ENCODE results near the gene NIPBL.

GRCh38 chr5:37109338-37109737 is 232.8 kb downstream of the NIPBL start:
- TF ChIP-seq NFYB (CRISPR knock-in tag; conservative IDR thresholded peaks at IDR 0.05; ENCODE audit: low read depth) (no peak), NR2C2 (CRISPR knock-in tag; IDR thresholded peaks at IDR 0.05) (no peak), CTCF (IDR thresholded peaks at IDR 0.05) (no peak), OVOL2 (CRISPR knock-in tag; IDR thresholded peaks at IDR 0.05; ENCODE audit: borderline replicate concordance) (no peak), ZNF281 (CRISPR knock-in tag; IDR thresholded peaks at IDR 0.05) (no peak), SP1 (CRISPR knock-in tag; conservative IDR thresholded peaks at IDR 0.05) (no peak), CBFB (CRISPR knock-in tag; IDR thresholded peaks at IDR 0.05; ENCODE audit: low read depth) (no peak), FOXK1 (CRISPR knock-in tag; IDR thresholded peaks at IDR 0.05) (no peak)
- TF ChIP-seq, protein P1, sequence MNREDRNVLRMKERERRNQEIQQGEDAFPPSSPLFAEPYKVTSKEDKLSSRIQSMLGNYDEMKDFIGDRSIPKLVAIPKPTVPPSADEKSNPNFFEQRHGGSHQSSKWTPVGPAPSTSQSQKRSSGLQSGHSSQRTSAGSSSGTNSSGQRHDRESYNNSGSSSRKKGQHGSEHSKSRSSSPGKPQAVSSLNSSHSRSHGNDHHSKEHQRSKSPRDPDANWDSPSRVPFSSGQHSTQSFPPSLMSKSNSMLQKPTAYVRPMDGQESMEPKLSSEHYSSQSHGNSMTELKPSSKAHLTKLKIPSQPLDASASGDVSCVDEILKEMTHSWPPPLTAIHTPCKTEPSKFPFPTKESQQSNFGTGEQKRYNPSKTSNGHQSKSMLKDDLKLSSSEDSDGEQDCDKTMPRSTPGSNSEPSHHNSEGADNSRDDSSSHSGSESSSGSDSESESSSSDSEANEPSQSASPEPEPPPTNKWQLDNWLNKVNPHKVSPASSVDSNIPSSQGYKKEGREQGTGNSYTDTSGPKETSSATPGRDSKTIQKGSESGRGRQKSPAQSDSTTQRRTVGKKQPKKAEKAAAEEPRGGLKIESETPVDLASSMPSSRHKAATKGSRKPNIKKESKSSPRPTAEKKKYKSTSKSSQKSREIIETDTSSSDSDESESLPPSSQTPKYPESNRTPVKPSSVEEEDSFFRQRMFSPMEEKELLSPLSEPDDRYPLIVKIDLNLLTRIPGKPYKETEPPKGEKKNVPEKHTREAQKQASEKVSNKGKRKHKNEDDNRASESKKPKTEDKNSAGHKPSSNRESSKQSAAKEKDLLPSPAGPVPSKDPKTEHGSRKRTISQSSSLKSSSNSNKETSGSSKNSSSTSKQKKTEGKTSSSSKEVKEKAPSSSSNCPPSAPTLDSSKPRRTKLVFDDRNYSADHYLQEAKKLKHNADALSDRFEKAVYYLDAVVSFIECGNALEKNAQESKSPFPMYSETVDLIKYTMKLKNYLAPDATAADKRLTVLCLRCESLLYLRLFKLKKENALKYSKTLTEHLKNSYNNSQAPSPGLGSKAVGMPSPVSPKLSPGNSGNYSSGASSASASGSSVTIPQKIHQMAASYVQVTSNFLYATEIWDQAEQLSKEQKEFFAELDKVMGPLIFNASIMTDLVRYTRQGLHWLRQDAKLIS (CRISPR knock-in tag; IDR thresholded peaks at IDR 0.05; ENCODE audit: borderline replicate concordance), result no peak
- TF ChIP-seq, protein P2, sequence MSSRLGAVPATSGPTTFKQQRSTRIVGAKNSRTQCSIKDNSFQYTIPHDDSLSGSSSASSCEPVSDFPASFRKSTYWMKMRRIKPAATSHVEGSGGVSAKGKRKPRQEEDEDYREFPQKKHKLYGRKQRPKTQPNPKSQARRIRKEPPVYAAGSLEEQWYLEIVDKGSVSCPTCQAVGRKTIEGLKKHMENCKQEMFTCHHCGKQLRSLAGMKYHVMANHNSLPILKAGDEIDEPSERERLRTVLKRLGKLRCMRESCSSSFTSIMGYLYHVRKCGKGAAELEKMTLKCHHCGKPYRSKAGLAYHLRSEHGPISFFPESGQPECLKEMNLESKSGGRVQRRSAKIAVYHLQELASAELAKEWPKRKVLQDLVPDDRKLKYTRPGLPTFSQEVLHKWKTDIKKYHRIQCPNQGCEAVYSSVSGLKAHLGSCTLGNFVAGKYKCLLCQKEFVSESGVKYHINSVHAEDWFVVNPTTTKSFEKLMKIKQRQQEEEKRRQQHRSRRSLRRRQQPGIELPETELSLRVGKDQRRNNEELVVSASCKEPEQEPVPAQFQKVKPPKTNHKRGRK (CRISPR knock-in tag; IDR thresholded peaks at IDR 0.05; ENCODE audit: borderline replicate concordance), result no peak
- TF ChIP-seq, protein P3, sequence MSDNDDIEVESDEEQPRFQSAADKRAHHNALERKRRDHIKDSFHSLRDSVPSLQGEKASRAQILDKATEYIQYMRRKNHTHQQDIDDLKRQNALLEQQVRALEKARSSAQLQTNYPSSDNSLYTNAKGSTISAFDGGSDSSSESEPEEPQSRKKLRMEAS (CRISPR knock-in tag; IDR thresholded peaks at IDR 0.05), result no peak

All from WTC11 (cell line).